Erythroblast (primary cell): Measurements from ENCODE around the gene EGLN1.
"Not testable (repeated sequence)": the region's sequence is repeated elsewhere in the genome, so short reads cannot be mapped to it uniquely, and the experiment has no call there.

Experiments used
- DNase-seq, 2 experiments: peaks; one replicate each; lab custom pipeline; 2025; lab: John Stamatoyannopoulos, UW
- GATA1 ChIP-seq: IDR thresholded peaks from 2 replicates; pipeline ENCODE4 v1.6.1; 2011; ENCODE audit warnings: low read depth, mild to moderate bottlenecking, control low read depth, low read length, moderate library complexity
- POLR2A ChIP-seq: IDR thresholded peaks from 2 replicates; pipeline ENCODE4 v1.6.1; 2011; ENCODE audit warnings: mild to moderate bottlenecking, low read length

The EGLN1 gene

DNA sequence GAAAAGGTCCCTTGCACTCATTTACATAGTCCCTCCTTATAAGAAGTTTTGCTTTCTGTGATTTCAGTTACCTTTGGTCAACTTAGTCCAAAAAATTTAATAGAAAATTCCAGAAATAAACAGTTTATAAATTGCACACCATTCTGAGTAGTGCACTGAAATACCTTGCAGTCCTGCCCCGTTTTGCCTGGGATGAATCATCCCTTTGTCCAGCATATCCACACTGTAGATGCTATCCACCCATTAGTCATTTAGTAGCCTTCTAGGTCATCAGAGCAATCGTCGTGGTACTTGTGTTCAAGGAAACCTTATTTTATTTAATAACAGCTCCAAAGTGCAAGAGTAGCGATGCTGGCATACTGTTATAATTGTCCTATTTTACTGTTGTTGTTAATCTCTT, 46.0 kb downstream of the EGLN1 start:
- no peak for DNase-seq
- no peak for TF ChIP-seq GATA1
- no peak for TF ChIP-seq POLR2A

DNA sequence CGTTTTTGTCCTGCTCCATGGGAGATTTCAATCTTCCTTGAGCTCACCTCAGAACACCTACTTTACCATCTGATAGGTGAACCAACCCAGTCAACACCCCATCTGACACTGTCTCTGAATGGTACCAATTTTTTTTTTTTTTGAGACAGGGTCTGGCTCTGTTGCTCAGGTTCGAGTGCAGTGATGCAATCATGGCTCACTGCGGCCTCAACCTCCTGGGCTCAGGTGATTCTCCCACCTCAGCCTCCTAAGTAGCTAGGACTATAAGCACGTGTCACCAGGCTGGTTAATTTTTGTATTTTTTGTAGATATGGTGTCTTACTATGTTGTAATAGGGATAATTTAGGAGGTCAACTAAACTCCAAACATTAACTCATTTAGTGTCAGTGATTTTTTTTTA, 47.7 kb downstream of the EGLN1 start:
- no peak for DNase-seq
- TF ChIP-seq POLR2A (no peak), GATA1 (no peak)

DNA sequence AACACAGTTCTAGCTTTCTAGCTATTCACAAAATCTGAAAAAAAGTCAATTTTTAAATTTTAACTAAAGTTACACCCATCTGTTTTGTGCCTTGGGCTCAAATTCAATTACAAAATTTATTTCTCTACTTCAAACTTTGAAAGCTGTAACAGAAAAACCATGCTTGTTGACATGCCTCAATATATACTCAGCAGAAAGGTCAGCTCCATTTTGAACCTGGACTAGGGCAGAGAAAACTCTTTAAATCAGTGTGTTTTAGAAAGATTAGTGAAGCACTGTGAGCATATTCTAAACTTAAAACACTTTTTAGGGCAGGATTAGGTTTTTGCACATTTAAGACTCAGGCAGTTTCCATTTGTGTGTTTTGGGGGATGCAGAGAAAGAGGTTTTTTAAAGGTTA, 49.6 kb downstream of the EGLN1 start:
- TF ChIP-seq POLR2A (no peak), GATA1 (no peak)
- no peak for DNase-seq

DNA sequence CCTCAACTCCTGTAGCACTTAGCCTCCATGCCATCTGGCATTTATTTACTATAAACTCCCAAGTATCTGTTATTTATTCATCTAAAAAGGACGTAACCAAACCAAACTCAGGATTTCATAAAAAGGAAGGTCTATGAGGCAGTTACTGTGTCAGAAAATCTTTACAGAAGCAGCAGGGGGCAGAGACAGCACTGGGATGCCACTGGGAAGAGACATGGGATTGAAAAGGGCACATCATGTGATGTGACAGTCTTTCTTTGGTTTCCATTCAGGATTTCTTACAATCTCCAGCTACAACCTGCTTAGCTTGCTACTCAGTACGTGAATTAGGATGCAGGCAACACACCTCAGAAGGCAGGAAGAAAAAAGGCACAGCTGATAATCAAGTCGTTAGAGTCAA, 52.8 kb downstream of the EGLN1 start:
- DNase-seq, result no peak
- TF ChIP-seq POLR2A, result no peak
- no peak for TF ChIP-seq GATA1

DNA sequence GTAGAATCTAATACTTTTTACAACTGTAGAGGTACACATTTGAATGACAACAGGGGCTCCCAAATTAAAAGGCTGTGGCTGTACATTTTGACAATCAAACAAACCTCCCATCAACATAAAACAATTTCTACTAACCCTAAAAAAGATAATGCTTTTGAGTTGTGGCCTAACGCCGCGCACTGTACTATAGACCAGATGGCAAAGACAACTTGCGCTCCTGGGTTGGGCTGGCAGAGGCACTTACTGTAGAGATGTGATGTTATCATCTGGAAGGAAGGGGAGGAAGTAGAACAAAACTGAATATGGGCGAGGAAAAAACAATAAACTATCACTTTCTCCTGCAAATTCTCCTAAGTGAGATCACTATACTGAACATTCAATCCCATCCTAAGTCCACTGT, 57.9 kb downstream of the EGLN1 start:
- no peak for DNase-seq
- TF ChIP-seq GATA1 (no peak), POLR2A (no peak)

DNA sequence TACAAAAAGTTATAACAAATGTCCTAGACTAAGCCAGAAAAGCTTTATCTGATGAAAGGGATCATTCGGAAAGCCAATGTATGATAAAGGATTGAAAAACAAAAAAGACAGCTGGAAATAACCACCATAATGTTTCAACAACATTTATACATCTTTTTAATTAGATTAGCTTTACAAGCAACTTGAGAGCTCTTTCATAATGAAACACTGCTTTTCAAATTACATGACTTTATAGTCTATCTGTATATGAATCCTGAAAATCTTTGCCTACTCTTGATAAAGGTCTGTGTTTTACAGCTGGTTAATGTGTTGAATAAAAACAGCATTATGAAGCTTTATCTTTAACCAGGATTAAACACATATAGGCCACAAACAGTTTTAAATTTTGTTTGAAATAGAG, 58.5 kb downstream of the EGLN1 start:
- TF ChIP-seq POLR2A (no peak), GATA1 (no peak)
- no peak for DNase-seq

DNA sequence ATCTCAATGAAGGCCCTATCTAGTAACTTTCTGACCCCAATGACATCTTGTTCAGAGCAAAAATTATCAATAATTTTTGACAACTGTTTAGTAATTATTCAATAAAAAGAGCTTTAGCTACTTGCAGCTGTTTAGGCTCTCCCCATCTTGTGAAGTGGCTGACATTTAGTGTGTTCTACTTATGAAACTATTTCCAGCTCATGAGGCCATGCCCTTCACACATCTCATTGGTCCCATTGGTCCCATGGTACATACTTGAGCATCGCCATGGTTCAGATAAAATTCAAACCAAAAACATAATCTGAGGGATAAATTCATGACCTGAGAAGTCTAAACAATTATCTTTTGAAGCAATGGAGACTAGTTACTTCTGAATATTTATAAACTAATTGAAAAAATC, 59.8 kb downstream of the EGLN1 start:
- TF ChIP-seq GATA1, result no peak
- TF ChIP-seq POLR2A, result no peak
- no peak for DNase-seq

DNA sequence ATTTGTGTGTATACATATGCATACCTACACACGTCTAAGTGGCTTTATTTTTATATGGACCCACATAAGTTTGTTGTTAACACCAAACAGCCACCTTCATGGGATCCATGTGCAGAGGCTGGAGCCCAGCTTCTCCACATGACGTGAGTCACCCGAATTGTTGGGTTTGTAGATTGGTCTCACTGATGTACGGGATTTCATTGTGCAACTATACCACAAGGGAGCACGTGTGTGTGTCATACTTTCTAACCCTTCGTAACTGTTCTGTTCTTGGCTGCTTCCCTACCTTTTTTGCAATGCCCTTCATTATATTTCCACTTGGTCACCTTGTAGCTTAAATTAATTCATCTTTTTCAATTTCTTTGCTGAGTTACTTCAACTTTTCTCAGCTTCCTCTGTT, 63.0 kb downstream of the EGLN1 start:
- peak in 1 of 2 experiments; percentile 7 for DNase-seq

DNA sequence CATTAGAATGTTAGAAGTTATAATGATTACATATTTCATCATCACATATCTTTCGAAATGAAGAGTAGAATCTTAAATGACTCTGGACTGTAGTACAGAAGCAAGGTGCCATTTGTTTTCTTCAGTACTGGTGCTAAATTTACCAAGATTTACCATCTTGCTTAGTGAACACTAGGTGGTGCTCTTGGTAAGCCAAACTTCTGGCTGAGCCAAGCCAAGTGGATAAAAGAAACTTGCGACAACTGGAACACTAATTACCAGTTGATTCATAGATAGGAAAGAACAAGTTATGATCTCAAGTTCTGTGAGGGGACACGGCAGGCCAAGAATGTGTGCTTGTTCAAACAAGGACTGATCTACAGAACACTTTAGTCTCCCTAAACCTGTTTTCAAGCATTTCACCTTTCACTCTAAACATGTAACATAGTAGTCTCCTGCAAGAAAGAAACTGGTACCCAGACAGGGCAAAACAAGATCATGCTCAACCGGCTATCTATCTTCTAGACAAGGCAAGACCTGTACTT, 64.2 kb downstream of the EGLN1 start:
- DNase-seq, result peak; percentile 71 to 77

More for the DNA sequence above, 63.0 kb downstream of the EGLN1 start:
- TF ChIP-seq POLR2A, result no peak
- no peak for TF ChIP-seq GATA1

DNA sequence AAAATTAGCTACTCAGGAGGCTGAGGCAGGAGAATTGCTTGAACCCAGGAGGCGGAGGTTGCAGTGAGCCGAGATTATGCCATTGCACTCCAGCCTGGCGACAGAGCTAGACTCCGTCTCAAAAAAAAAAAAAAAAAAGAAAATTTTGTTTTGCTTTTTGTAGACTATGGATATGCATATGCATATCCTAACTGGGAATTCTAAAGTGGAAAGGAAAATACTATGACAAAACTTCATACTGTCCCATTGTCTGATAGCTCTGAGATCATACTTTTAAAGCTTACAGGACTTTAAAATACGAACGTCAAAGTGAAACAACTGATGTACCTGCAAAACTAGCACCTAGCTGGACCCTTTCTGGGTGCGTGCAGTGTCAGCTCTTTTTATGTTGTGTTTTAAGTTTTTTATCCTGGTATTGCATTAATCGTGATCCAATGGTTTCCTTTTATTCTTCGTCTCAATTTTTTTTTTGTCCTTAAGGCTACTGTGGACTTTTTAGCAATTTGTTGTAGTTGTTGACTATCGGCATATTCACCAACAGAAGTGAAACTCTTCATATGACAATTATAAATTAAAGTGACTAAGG, 64.8 kb downstream of the EGLN1 start:
- DNase-seq, result no peak
- no peak for TF ChIP-seq GATA1
- TF ChIP-seq POLR2A, result no peak

More for the DNA sequence above, 64.2 kb downstream of the EGLN1 start:
- no peak for TF ChIP-seq GATA1
- no peak for TF ChIP-seq POLR2A

DNA sequence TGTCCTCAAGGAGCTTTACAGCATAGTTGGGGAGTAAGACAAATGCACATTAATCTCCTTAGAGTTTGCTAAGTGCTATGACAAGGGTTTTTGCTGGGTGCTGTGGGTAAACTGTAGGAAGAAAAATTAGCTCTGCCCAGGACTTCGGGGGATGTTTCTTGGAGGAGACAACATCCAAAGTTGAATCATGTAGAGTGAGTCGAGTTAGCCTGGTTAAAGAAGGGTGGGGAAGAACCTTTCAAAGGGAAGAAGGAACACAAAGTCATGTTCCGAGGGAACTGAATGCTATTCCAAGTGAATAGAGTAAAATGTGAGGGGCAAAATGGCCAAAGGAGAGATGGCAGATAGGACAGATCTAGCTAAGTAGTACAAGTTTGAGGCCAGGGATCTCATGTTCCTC, 66.9 kb downstream of the EGLN1 start:
- peak in 1 of 2 experiments; percentile 36 for DNase-seq
- TF ChIP-seq POLR2A, result no peak
- no peak for TF ChIP-seq GATA1

DNA sequence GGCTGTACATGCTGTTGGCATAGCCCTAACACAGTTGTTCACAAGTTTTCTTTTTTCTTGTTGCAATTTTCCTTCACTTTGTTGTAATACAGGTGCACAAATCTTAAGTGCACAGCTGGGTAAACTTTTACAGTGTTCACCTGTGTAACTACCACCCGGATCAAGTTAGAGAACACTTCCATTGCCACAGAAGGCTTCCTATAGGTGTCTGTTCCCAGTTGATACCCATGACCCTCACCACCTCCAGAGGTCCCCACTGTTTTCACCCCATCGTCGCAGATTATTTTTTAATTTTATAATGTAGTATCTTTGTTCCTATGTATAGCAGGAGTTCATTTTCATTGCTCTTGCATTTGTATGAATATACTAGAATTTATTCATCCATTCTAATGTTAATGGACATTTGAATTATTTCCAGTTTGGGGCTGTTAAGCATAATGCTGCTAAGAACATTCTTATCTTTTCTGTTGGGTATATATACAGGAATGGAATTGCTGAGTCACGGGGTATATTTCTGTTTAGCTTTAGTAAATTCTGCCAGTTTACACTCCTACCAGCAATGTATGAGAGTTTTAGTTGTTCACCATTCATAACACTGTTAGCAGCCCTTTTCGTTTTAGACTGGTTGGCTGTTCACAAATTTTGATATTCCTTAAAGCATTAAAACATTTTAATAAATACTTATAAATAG, 67.6 kb downstream of the EGLN1 start:
- TF ChIP-seq POLR2A (no peak), GATA1 (no peak)

DNA sequence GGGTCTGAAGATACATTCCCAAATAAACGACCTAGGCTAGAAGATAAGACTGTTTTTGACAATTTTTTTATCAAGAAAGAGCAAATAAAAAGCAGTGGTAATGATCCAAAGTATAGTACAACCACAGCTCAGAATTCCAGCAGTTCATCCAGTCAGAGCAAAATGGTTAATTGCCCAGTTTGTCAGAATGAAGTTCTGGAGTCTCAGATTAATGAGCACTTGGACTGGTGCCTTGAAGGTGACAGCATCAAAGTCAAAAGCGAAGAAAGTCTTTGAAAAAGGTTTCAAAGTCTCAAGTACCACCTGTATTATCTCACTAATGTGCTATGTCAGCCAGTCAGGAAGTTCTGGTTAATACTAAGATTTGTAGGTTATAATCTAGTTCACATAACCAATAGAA, 69.0 kb downstream of the EGLN1 start:
- no peak for DNase-seq
- TF ChIP-seq GATA1, result no peak
- TF ChIP-seq POLR2A, result no peak

More for the DNA sequence above, 67.6 kb downstream of the EGLN1 start:
- DNase-seq, result peak; percentile 67 to 76

DNA sequence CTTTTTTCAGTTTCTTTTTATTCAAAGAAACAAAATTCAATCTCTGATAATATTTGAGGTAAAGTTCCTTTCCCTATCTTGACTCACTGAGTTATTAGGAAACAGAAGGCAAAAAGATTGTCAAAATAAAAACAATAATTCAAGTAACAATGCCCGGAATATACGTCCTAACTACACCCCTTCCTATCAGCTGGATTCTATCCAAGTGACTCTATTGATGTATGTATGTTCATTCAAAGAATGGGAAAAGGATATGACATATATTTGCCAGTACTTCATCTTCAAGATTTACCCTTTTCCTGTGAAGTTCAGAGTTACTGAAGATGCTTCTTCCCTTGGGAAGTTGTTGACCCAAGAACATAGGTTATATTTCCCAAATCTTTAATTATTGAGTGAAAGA, 70.3 kb downstream of the EGLN1 start:
- TF ChIP-seq POLR2A (no peak), GATA1 (no peak)
- no peak for DNase-seq

DNA sequence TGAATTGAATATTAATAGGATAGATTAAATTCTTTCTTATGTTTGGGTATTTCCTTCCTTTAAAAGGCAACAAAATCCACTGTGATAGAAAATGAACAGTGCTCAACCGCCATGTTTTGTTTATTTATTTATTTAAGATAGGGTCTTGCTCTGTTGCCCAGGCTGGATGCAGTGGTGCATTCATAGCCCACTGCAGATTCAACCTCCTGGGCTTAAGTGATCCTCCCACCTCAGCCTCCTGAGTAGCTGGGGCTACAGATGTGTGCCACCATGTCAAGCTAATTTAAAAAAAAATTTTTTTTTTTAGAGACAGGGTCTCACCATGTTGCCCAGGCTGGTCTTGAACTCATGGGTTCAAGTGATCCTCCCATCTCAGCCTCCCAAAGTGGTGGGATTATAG, 73.2 kb downstream of the EGLN1 start:
- DNase-seq, result not testable (repeated sequence)
